HG02870 (cell line): ENCODE results near the gene ATG7.
"Not testable (repeated sequence)": the region's sequence is repeated elsewhere in the genome, so short reads cannot be mapped to it uniquely, and the experiment has no call there.

Experiments used
- ATAC-seq: cut with Tn5 transposase; IDR thresholded peaks from one replicate; pipeline ENCODE4 v1.9.1; 2021; ENCODE audit warnings: mild to moderate bottlenecking, moderate library complexity; ENCODE audit not compliant: unreplicated experiment

The ATG7 gene

GRCh38 chr3:11385891-11386290 is 113.7 kb downstream of the ATG7 start:
- no peak for ATAC-seq

- no peak for ATAC-seq
These were observed 114.4 kb downstream of the ATG7 start for GRCh38 chr3:11386465-11387113.

- no peak for ATAC-seq
These were observed 117.4 kb downstream of the ATG7 start for GRCh38 chr3:11389386-11390268.

- ATAC-seq: no peak
These were observed 118.4 kb downstream of the ATG7 start for GRCh38 chr3:11390411-11391131.

- no peak for ATAC-seq
These were observed 119.1 kb downstream of the ATG7 start for GRCh38 chr3:11391174-11391879.

- ATAC-seq: no peak
These were observed 120.0 kb downstream of the ATG7 start for GRCh38 chr3:11392014-11392859.

- no peak for ATAC-seq
These were observed 120.6 kb downstream of the ATG7 start for GRCh38 chr3:11392860-11393114.

- no peak for ATAC-seq
These were observed 121.2 kb downstream of the ATG7 start for GRCh38 chr3:11393401-11393800.

GRCh38 chr3:11394392-11394791 is 122.2 kb downstream of the ATG7 start:
- no peak for ATAC-seq

- no peak for ATAC-seq
These were observed 128.0 kb downstream of the ATG7 start for GRCh38 chr3:11400213-11400612.

GRCh38 chr3:11401434-11401833 is 129.2 kb downstream of the ATG7 start:
- ATAC-seq: no peak

GRCh38 chr3:11405323-11405722 is 133.1 kb downstream of the ATG7 start:
- ATAC-seq: no peak

- ATAC-seq: no peak
These were observed 135.4 kb downstream of the ATG7 start for GRCh38 chr3:11407644-11408043.

- not testable (repeated sequence) for ATAC-seq
These were observed 136.2 kb downstream of the ATG7 start for GRCh38 chr3:11408324-11408859.

GRCh38 chr3:11410564-11410963 is 138.4 kb downstream of the ATG7 start:
- ATAC-seq: no peak

GRCh38 chr3:11411956-11412355 is 139.8 kb downstream of the ATG7 start:
- no peak for ATAC-seq

GRCh38 chr3:11413071-11413470 is 140.9 kb downstream of the ATG7 start:
- no peak for ATAC-seq

- no peak for ATAC-seq
These were observed 142.9 kb downstream of the ATG7 start for GRCh38 chr3:11415099-11415498.

- ATAC-seq: no peak
These were observed 147.9 kb downstream of the ATG7 start for GRCh38 chr3:11420066-11420465.

- ATAC-seq: no peak
These were observed 150.1 kb downstream of the ATG7 start for GRCh38 chr3:11422291-11422690.
